Sigmoid colon (tissue), 4 donors: Measurements from ENCODE around the gene MAML3.

Experiments used
- CTCF ChIP-seq, 4 experiments: fragments of 450-650 bp in 3 of 4; fragments of 200-600 bp in 1 of 4; IDR thresholded peaks; one replicate each; pipeline ENCODE4 v1.5.1; 2016 to 2019; ENCODE audit warnings: antibody characterized with exemption in 4 of 4, mild to moderate bottlenecking in 3 of 4, moderate library complexity in 2 of 4
- EP300 ChIP-seq, 4 donors: sonication (generic); formaldehyde crosslinking; IDR thresholded peaks; one replicate each; pipeline ENCODE4 v1.6.1; 2017; ENCODE audit warnings: antibody characterized with exemption in 4 of 4
- POLR2A ChIP-seq, 2 donors: fragments of 450-650 bp; IDR thresholded peaks; one replicate each; pipeline ENCODE4 v1.6.1; 2016; ENCODE audit warnings: antibody characterized with exemption in 2 of 2, mild to moderate bottlenecking in 2 of 2, moderate library complexity in 2 of 2
- POLR2AphosphoS5 ChIP-seq, 4 donors: sonication (generic); formaldehyde crosslinking; IDR thresholded peaks; one replicate each; pipeline ENCODE4 v1.6.1; 2017; ENCODE audit warnings: antibody characterized with exemption in 4 of 4

GRCh38 chr4:140149846-140150635 is 3.9 kb downstream of the MAML3 start:
- no peak for TF ChIP-seq POLR2A (IDR thresholded peaks at IDR 0.05)
- TF ChIP-seq POLR2AphosphoS5 (IDR thresholded peaks at IDR 0.05): peak in 2 of 4 donors; percentile 4 to 53
- TF ChIP-seq CTCF (IDR thresholded peaks at IDR 0.05): peak in 2 of 4 experiments; percentile 40 to 41
- TF ChIP-seq EP300 (IDR thresholded peaks at IDR 0.05): no peak
